ENCODE results near the gene AOAH. TPM values are rescaled to one million over a fixed set of nuclear protein-coding genes. Genes with fewer than 3 reads are reported as not detected.

Gene AOAH
- total and polyA plus RNA-seq, 9 of the 15 experiments (the other 6 are each of a cell fraction or from before 2014, with no cell fraction given) = not detected

- Histone ChIP-seq H3K9me1 (ENCODE audit: control insufficient read depth, insufficient read depth, low read length) (no peaks in the 10 kb centered on the region), H4K20me1 (replicated peaks; ENCODE audit: control insufficient read depth, insufficient read depth, low read length) (no peaks in the 10 kb centered on the region), H3K9ac (ENCODE audit: insufficient read depth in 1 of 2, low read depth in 2 of 2, low read length in 2 of 2) (no peak overlapping the region), H3K4me2 (ENCODE audit: insufficient read depth, low read length) (no peak overlapping the region), H3K4me3 (no peak overlapping the region), H3K4me1 (replicated peaks in 1 of 2; ENCODE audit: control insufficient read depth in 2 of 2, insufficient read depth in 2 of 2, low read length in 2 of 2) (no peaks in the 10 kb centered on the region), H3K36me3 (ENCODE audit: control insufficient read depth, insufficient read depth, low read length) (no peaks in the 10 kb centered on the region), H3K27ac (ENCODE audit: extremely low read depth, low read depth, low read length) (no peak overlapping the region), H3K79me2 (ENCODE audit: control insufficient read depth, insufficient read depth, low read length) (no peaks in the 10 kb centered on the region), H2AFZ (ENCODE audit: low read depth, low read length) (no peak overlapping the region), H3K27me3 (ENCODE audit: control insufficient read depth in 2 of 2, insufficient read depth in 2 of 2, low read length in 2 of 2) (peaks cover 22 to 35% of the 10 kb centered on the region in 2 experiments), H3K9me3 (replicated peaks; ENCODE audit: control insufficient read depth, insufficient read depth, low read depth, low read length) (no peaks in the 10 kb centered on the region; the same call in 1 of the 2 replicates)
- CTCF ChIA-PET (ENCODE audit: low intra/inter-chr PET ratio) = no interaction called here
- POLR2A ChIA-PET = no interaction called here
- intact Hi-C loops (cut with micrococcal nuclease) (no loop called here), in situ Hi-C loops (cut with MboI) (no loop called here)
- BruUV-seq (replicated peaks) = no TSS peak
- 2% methylated on average over 6 of the region's 6 CpGs for WGBS (ENCODE audit: insufficient coverage, low coverage, missing lambda C conversion rate)
- DNase-seq (ENCODE audit: extremely low read depth in 1 of 4, low spot score in 3 of 4) = no peak
- ATAC-seq = no peak
- FAIRE-seq = no peak
- TF ChIP-seq UBTF (IDR thresholded peaks at IDR 0.05; ENCODE audit: borderline replicate concordance in 1 of 2, low read depth in 2 of 2, low read length in 2 of 2) = no peak
- TF ChIP-seq TOE1 (IDR thresholded peaks at IDR 0.05; ENCODE audit: borderline replicate concordance) = no peak
- no peak for TF ChIP-seq TOE1 (CRISPR knock-in tag; IDR thresholded peaks at IDR 0.05; ENCODE audit: borderline replicate concordance, low read depth)
- no peak for TF ChIP-seq PHB (CRISPR knock-in tag; IDR thresholded peaks at IDR 0.05)
- TF ChIP-seq ZC3H4 (CRISPR knock-in tag; IDR thresholded peaks at IDR 0.05; ENCODE audit: borderline replicate concordance) = no peak
- TF ChIP-seq ZBTB5 (IDR thresholded peaks at IDR 0.05) = no peak
- TF ChIP-seq CREB1 (IDR thresholded peaks at IDR 0.05) = no peak
- TF ChIP-seq CREB1 (CRISPR knock-in tag; IDR thresholded peaks at IDR 0.05) = no peak
- no peak for TF ChIP-seq CC2D1A (IDR thresholded peaks at IDR 0.05)
These were observed 69.9 kb downstream of the AOAH start for GRCh38 chr7:36654436-36654835.
